Vagina (tissue), 2 donors: ENCODE data around the gene AP5B1. TPM values are rescaled to one million over a fixed set of nuclear protein-coding genes. Genes with fewer than 3 reads are reported as not detected.

Experiments
- DNase-seq, 2 donors: peaks; one replicate each; pipeline ENCODE4 v3.0.0-alpha.2; 2017; ENCODE audit errors: extremely low spot score in 2 of 2
- H3K27ac ChIP-seq: fragments of 200-600 bp; sonication (generic); one replicate; pipeline ENCODE4 v1.5.1; 2019
- H3K27me3 ChIP-seq: fragments of 200-600 bp; sonication (generic); one replicate; pipeline ENCODE4 v1.5.1; 2019
- H3K36me3 ChIP-seq, 2 donors: fragments of 200-600 bp; sonication (generic); one replicate each; pipeline ENCODE4 v1.5.1; 2017 to 2019
- H3K4me1 ChIP-seq: fragments of 200-600 bp; sonication (generic); one replicate; pipeline ENCODE4 v1.5.1; 2019
- H3K4me3 ChIP-seq, 2 donors: fragments of 200-600 bp; sonication (generic); 1 replicate in 1 of 2; 2 replicates in 1 of 2; pipeline ENCODE4 v1.5.1; 2016 to 2019
- H3K9me3 ChIP-seq: fragments of 200-600 bp; sonication (generic); one replicate; pipeline ENCODE4 v1.5.1; 2019
- POLR2A ChIP-seq, 2 donors: fragments of 450-650 bp; IDR thresholded peaks; one replicate each; pipeline ENCODE4 v1.6.1; 2017; ENCODE audit warnings: antibody characterized with exemption in 2 of 2, mild to moderate bottlenecking in 2 of 2, moderate library complexity in 2 of 2
- POLR2AphosphoS5 ChIP-seq, 2 donors: sonication (generic); formaldehyde crosslinking; IDR thresholded peaks; one replicate each; pipeline ENCODE4 v1.9.0; 2017; ENCODE audit warnings: antibody characterized with exemption in 2 of 2, mild to moderate bottlenecking in 2 of 2, low read depth in 1 of 2; ENCODE audit not compliant: insufficient read depth in 1 of 2
- intact Hi-C: fragments of 100-400 bp; cut with DNase I; formaldehyde crosslinking; loops from one replicate; pipeline ENCODE4 v1.15.1; 2023
- total RNA-seq: library from RNA; depleted of rRNA; stranded (reverse); fragments of >200 nt; gene quantifications from one replicate; pipeline ENCODE4 v1.2.3, GENCODE V29; 2016
- TF ChIP-seq, protein P1 (sequence below), 3 experiments: fragments of 450-650 bp in 2 of 3; fragments of 200-600 bp in 1 of 3; sonication (generic) in 1 of 3; IDR thresholded peaks; one replicate each; pipeline ENCODE4 v1.5.1; 2017 to 2019; ENCODE audit warnings: antibody characterized with exemption in 3 of 3, mild to moderate bottlenecking in 2 of 3, moderate library complexity in 2 of 3

Gene AP5B1
- total RNA-seq, 1 donor from 2014 or later = 16.5 TPM

DNA sequence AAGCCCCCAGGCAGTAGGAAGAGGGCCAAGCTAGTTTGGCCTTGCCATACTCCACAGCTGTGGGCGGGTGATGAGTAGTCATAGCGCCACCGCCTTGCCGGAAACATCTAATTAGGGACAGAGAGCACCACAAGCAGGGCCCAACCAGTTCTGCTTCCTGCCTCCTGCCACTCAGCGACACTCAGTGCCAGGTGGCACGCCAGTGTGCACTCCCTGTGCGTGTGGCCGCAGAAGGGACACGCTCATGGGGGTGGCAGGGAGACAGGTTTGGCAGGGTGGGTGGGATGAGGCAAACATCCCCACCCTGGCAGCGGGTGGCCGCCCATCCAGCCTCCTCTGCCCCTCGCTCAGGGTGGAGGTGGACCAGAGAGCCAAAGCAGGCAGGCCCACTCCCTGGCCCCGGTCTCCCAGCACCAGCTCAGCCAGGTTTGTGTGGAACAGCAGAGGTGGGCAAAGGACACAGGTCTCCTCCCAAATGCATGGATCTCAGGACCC lies 11.0 kb upstream of the AP5B1 start:
- Histone ChIP-seq H3K27ac (no peak overlapping the region), H3K27me3 (no peaks in the 10 kb centered on the region), H3K4me1 (peaks cover 35% of the 10 kb centered on the region), H3K4me3 (no peak overlapping the region), H3K9me3 (no peaks in the 10 kb centered on the region), H3K36me3 (no peaks in the 10 kb centered on the region)
- intact Hi-C loops = no loop called here
- no peak for DNase-seq
- TF ChIP-seq POLR2AphosphoS5 (IDR thresholded peaks at IDR 0.05; ENCODE audit: insufficient read depth in 1 of 2, low read depth in 1 of 2) = peak in 1 of 2 donors; percentile 53
- TF ChIP-seq POLR2A (IDR thresholded peaks at IDR 0.05) = no peak

DNA sequence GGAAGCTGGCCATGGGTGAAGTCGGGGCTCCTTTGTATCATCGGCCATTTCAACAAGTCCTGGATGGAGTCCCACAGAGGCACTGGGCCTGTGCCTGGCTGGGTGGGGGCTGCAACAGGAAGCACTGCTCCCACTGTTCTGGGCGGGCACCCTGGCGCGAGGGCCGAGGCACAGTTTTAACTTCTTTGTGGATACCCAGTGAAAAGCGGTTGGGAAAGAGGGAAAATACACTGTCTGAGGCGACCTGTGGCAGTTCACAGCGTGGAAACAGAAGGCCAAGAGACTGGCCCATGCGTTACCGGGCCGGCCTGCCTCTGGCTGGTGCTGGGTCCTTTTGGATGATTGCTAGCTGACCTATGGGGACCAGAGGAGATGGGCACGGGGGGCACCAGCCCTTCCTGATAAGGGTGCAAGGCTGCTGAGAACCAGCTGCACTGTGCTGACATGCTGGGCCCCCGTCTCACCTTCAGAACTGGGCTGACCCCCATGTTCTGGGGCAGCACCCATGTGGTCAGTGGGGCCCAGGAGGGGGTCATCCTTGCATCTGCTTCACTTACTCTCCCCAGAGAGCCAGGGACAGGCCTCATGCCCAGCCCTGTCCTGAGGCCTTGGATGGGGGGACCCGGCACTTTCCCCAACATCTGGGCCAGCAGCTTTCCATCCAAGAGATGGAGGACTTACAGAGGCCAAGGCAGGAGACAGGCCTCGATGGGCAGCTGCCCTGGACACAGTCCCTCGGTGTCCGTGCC lies 10.3 kb upstream of the AP5B1 start:
- no peaks in the 10 kb centered on the region for H3K9me3 ChIP-seq
- no peak overlapping the region for H3K27ac ChIP-seq
- peaks cover 5% of the 10 kb centered on the region for H3K27me3 ChIP-seq
- TF ChIP-seq POLR2AphosphoS5 (IDR thresholded peaks at IDR 0.05; ENCODE audit: insufficient read depth in 1 of 2, low read depth in 1 of 2) (no peak), POLR2A (IDR thresholded peaks at IDR 0.05) (no peak)
- TF ChIP-seq, protein P1, sequence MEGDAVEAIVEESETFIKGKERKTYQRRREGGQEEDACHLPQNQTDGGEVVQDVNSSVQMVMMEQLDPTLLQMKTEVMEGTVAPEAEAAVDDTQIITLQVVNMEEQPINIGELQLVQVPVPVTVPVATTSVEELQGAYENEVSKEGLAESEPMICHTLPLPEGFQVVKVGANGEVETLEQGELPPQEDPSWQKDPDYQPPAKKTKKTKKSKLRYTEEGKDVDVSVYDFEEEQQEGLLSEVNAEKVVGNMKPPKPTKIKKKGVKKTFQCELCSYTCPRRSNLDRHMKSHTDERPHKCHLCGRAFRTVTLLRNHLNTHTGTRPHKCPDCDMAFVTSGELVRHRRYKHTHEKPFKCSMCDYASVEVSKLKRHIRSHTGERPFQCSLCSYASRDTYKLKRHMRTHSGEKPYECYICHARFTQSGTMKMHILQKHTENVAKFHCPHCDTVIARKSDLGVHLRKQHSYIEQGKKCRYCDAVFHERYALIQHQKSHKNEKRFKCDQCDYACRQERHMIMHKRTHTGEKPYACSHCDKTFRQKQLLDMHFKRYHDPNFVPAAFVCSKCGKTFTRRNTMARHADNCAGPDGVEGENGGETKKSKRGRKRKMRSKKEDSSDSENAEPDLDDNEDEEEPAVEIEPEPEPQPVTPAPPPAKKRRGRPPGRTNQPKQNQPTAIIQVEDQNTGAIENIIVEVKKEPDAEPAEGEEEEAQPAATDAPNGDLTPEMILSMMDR (IDR thresholded peaks at IDR 0.05) = no peak
- H3K4me3 ChIP-seq = no peak overlapping the region
- DNase-seq = no peak
- no peaks in the 10 kb centered on the region for H3K36me3 ChIP-seq
- intact Hi-C loops = no loop called here
- peaks cover 42% of the 10 kb centered on the region for H3K4me1 ChIP-seq

DNA sequence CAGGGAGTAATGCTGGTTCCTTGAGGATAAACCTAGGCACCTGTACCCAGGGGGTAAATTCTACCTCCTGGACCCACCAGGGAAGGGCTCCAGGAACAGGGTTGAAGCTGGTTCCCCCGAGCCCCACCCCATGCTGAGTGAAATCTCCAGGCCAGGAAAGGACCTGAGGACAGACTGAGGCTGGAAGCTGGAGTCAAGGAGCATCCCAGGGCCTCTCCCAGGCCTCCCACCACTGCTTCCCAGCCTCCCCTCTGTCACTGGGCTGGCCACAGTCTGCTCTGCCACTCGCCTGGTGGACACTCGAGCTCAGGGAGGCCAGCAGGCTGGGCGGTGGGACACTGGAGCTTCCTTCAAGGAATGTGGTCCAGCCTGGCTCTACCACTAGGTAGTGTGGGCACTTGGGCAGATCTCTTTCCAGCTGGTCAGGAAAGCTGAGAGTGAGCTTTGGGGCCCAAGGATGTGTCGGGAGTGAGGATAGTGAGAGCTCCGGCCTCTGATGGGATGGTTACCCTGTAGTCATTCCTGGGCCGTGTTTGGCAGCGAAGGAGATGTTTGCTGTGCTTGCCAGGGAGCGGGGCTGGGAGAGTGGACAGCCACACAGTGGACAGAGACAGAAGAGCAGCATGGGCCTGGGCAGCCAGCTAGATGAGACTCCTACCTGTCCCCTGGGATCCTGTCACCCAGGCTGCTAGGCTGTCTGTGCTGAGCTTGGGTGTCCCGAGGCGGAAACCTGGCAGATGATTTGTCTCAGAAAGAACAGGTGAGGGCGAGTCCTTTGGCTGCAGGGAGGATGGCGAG lies 9.5 kb upstream of the AP5B1 start:
- Histone ChIP-seq H3K9me3 (no peaks in the 10 kb centered on the region), H3K4me3 (no peak overlapping the region), H3K36me3 (no peaks in the 10 kb centered on the region), H3K27me3 (peaks cover 10% of the 10 kb centered on the region), H3K4me1 (peaks cover 49% of the 10 kb centered on the region), H3K27ac (no peak overlapping the region)
- TF ChIP-seq POLR2AphosphoS5 (IDR thresholded peaks at IDR 0.05; ENCODE audit: insufficient read depth in 1 of 2, low read depth in 1 of 2) = no peak
- TF ChIP-seq POLR2A (IDR thresholded peaks at IDR 0.05) = no peak
- TF ChIP-seq, protein P1 (IDR thresholded peaks at IDR 0.05) = no peak
- no peak for DNase-seq
- intact Hi-C loops = no loop called here

DNA sequence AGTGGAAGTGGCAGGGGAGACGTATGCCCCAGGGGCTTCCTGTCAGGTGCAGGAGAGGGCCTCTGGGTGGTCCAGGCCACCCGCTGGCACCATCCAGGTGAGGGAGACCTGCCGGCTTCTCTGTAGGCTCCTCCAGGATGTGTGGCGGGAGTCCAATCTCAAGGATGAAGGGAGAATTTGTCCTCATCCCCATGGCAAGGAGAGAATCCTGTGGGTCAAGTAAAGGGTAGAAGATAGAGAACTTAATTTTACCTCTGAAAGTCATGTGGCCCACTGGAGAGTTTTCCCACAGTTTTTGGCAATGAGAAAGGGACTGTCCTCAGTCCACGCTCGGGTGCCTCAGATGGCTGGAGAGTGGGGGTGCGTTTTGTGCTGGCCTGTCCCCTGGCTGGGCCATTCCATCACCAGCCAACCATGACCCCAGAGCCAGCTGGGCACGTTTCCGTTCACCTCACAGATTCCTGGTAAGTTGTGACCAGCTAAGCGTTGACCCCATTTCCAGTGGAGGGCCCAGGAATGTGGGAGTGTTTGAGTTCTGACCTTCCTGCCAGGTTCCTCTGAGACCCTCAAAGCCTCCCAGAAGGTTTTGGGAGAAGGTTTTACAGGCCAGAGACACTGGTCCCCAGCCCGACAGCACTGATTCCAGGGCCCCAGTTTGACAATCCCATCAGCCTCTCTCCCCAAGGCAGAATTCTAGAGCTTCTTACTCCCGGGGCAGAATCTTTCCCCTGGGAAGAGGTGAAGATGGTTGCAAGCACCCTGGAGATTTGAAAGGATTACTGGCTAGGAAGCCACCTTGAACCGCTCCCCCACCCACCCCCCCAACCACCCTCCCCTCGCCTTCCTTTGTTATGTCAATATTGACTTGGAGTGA lies 8.7 kb upstream of the AP5B1 start:
- intact Hi-C loops = no loop called here
- no peak for TF ChIP-seq POLR2A (IDR thresholded peaks at IDR 0.05)
- TF ChIP-seq, protein P1 (IDR thresholded peaks at IDR 0.05) = no peak
- DNase-seq = no peak
- H3K9me3 ChIP-seq = no peaks in the 10 kb centered on the region
- H3K4me1 ChIP-seq = peaks cover 49% of the 10 kb centered on the region
- peak overlapping the region; percentile 33 for H3K27ac ChIP-seq
- H3K27me3 ChIP-seq = peaks cover 10% of the 10 kb centered on the region
- H3K4me3 ChIP-seq = no peak overlapping the region
- H3K36me3 ChIP-seq = no peaks in the 10 kb centered on the region

DNA sequence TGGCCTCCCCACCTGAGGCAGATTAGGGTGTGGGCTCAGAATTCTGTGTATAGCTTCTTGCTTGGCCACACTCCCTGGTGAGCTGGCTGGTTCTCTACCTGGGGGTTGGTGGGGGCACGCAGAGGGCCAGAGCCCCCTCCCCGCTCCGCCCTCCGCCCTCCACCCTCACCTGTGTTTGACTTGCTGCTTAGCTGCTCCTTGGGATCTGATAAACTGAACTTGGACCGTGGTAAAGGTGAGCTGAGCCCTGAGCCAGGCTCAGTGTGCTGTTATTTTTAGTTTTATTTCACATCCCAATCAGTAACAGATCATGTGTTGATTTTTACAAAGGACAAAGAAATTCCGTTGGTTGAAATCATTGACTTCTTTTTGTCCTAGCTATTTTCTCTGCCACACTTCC lies 8.0 kb upstream of the AP5B1 start:
- no peak for TF ChIP-seq POLR2A (IDR thresholded peaks at IDR 0.05)
- TF ChIP-seq, protein P1 (IDR thresholded peaks at IDR 0.05) = no peak
- TF ChIP-seq POLR2AphosphoS5 (IDR thresholded peaks at IDR 0.05; ENCODE audit: insufficient read depth in 1 of 2, low read depth in 1 of 2) = no peak
- Histone ChIP-seq H3K27ac (peak overlapping the region; percentile 33), H3K9me3 (no peaks in the 10 kb centered on the region), H3K27me3 (peaks cover 10% of the 10 kb centered on the region), H3K4me1 (peaks cover 49% of the 10 kb centered on the region), H3K36me3 (no peaks in the 10 kb centered on the region), H3K4me3 (peak overlapping the region in 1 of 2 donors; percentile 44)
- intact Hi-C loops = no loop called here
- DNase-seq = no peak
